Hepatocyte (in vitro differentiated cells): ENCODE data around the gene MID1. TPM values are rescaled to one million over a fixed set of nuclear protein-coding genes. Genes with fewer than 3 reads are reported as not detected.

Source experiments
- DNase-seq: peaks from one replicate; pipeline ENCODE4 v3.0.0-alpha.2; 2016; ENCODE audit warnings: low spot score
- H2AFZ ChIP-seq: fragments of 200-600 bp; sonication (generic); 2 replicates; pipeline ENCODE4 v1.6.0; 2016; ENCODE audit warnings: antibody characterized with exemption, mild to moderate bottlenecking
- H3K27ac ChIP-seq: fragments of 200-600 bp; sonication (generic); 2 replicates; pipeline ENCODE4 v1.5.1; 2016; ENCODE audit warnings: mild to moderate bottlenecking
- H3K27me3 ChIP-seq: fragments of 200-600 bp; sonication (generic); 2 replicates; pipeline ENCODE4 v1.6.1; 2016
- H3K36me3 ChIP-seq: fragments of 200-600 bp; sonication (generic); replicated peaks from 2 replicates; pipeline ENCODE4 v1.5.1; 2016; ENCODE audit warnings: low read depth; ENCODE audit not compliant: insufficient read depth
- H3K4me1 ChIP-seq: fragments of 200-600 bp; sonication (generic); 2 replicates; pipeline ENCODE4 v1.5.1; 2016; ENCODE audit warnings: mild to moderate bottlenecking, moderate library complexity; ENCODE audit not compliant: insufficient read depth
- H3K4me2 ChIP-seq: fragments of 200-600 bp; sonication (generic); 2 replicates; pipeline ENCODE4 v1.6.0; 2016
- H3K4me3 ChIP-seq: fragments of 200-600 bp; sonication (generic); 2 replicates; pipeline ENCODE4 v1.5.1; 2016; ENCODE audit warnings: mild to moderate bottlenecking
- H3K79me2 ChIP-seq: fragments of 200-600 bp; sonication (generic); 2 replicates; pipeline ENCODE4 v1.6.0; 2017; ENCODE audit warnings: mild to moderate bottlenecking
- H3K9me2 ChIP-seq: fragments of 200-600 bp; sonication (generic); replicated peaks from 2 replicates; pipeline ENCODE4 v1.6.0; 2017; ENCODE audit warnings: mild to moderate bottlenecking; ENCODE audit not compliant: insufficient read depth
- H3K9me3 ChIP-seq: fragments of 200-600 bp; sonication (generic); 2 replicates; pipeline ENCODE4 v1.5.1; 2016; ENCODE audit warnings: low read depth, mild to moderate bottlenecking
- H4K20me1 ChIP-seq: fragments of 200-600 bp; sonication (generic); 2 replicates; pipeline ENCODE4 v1.6.0; 2016; ENCODE audit warnings: mild to moderate bottlenecking; ENCODE audit not compliant: insufficient read depth, poor library complexity, severe bottlenecking
- EZH2 ChIP-seq: fragments of 200-600 bp; sonication (generic); IDR thresholded peaks from 2 replicates; pipeline ENCODE4 v1.6.1; 2016; ENCODE audit warnings: antibody characterized with exemption, mild to moderate bottlenecking, borderline replicate concordance
- EZH2phosphoT487 ChIP-seq: fragments of 200-600 bp; sonication (generic); IDR thresholded peaks from one replicate; pipeline ENCODE4 v1.6.1; 2018; ENCODE audit warnings: antibody characterized with exemption, mild to moderate bottlenecking, low read depth, moderate library complexity; ENCODE audit not compliant: unreplicated experiment, severe bottlenecking
- WGBS: methylation state at CpG from one replicate; pipeline ENCODE4 v1.1.6; 2016; ENCODE audit warnings: low lambda C conversion rate; ENCODE audit errors: missing lambda C conversion rate; 5-methylcytosine and 5-hydroxymethylcytosine counted together
- polyA plus RNA-seq: library from polyadenylated mRNA; unstranded; fragments of >200 nt; fragmentation: Nextera tagmentation; extraction: Ambion mirVana; gene quantifications from 2 replicates; pipeline ENCODE4 v1.2.1, GENCODE V29; 2016
- total RNA-seq: library from RNA; depleted of rRNA; stranded (reverse); fragments of >200 nt; gene quantifications from 2 replicates; pipeline ENCODE4 v1.2.3, GENCODE V29; 2014
- TF ChIP-seq, protein P1 (sequence below): fragments of 200-600 bp; sonication (generic); IDR thresholded peaks from 2 replicates; pipeline ENCODE4 v1.5.1; 2016; ENCODE audit warnings: antibody characterized with exemption, mild to moderate bottlenecking; ENCODE audit not compliant: poor library complexity

Gene MID1
- total and polyA plus RNA-seq, 2 experiments from 2014 or later: 21.1 to 21.3 TPM

DNA sequence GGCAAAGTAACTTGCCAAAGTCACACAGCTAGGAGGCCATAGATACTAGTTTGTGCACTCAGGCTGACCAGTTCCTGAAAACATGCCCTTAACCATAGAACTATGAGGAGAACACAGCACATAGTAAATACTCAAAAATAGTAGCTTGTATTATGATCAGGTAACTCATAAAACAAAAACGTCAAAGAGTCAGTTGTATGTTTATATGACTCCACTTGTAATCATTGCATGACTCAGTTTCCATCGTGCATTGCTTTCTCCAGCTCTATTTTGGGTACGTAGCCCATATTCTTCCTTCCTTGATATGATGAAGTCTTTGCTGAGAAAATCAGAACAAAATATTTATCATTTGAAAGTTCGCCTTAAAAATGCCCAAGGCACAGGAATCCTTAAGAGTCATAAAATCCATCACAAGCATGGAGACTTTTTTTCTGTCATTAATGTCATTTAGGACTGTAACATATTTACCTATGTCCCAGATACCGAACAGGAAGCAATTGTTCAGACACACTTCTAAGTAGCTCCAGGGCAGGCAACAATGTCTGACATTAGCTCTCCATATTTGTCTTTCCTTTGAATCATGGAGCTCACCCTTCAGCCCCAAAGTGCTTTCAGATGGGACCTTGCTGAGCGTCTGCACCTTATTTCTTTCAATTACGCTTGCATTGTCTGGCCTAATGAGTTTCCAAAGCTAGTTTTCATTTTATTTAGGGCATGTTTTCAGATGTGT, 11.2 kb upstream of the MID1 start:
- Histone ChIP-seq H2AFZ (no peak overlapping the region), H3K27me3 (no peaks in the 10 kb centered on the region), H3K9me2 (no peaks in the 10 kb centered on the region), H3K9me3 (no peaks in the 10 kb centered on the region), H3K79me2 (no peaks in the 10 kb centered on the region), H3K27ac (no peak overlapping the region), H3K4me1 (no peaks in the 10 kb centered on the region), H3K4me3 (no peak overlapping the region), H3K36me3 (no peaks in the 10 kb centered on the region), H4K20me1 (no peaks in the 10 kb centered on the region), H3K4me2 (no peak overlapping the region)
- TF ChIP-seq, protein P1, sequence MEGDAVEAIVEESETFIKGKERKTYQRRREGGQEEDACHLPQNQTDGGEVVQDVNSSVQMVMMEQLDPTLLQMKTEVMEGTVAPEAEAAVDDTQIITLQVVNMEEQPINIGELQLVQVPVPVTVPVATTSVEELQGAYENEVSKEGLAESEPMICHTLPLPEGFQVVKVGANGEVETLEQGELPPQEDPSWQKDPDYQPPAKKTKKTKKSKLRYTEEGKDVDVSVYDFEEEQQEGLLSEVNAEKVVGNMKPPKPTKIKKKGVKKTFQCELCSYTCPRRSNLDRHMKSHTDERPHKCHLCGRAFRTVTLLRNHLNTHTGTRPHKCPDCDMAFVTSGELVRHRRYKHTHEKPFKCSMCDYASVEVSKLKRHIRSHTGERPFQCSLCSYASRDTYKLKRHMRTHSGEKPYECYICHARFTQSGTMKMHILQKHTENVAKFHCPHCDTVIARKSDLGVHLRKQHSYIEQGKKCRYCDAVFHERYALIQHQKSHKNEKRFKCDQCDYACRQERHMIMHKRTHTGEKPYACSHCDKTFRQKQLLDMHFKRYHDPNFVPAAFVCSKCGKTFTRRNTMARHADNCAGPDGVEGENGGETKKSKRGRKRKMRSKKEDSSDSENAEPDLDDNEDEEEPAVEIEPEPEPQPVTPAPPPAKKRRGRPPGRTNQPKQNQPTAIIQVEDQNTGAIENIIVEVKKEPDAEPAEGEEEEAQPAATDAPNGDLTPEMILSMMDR: no peak
- TF ChIP-seq EZH2 (no peak), EZH2phosphoT487 (no peak)
- DNase-seq: no peak
- WGBS: 66% methylated on average over 7 of the region's 7 CpGs

DNA sequence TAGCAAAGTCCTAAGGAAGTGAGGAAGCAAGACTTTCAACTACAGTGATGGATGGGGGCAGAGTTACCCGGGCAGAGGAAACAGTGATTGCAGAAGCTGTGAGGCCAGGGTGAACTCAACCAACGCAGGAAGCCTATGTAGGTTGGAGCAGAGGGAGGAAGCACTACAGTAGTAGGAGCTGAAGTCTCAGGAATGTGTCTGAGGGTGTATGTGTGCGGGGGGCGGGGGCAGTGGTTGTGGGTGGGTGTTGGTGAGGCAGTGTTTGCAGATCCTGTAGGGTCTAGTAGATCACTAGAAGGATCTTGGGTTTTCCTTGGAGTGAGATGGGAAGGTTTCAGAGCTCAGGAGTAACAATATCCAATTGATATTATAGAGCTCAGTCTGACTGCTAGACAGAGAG, 9.9 kb upstream of the MID1 start:
- H3K79me2 ChIP-seq: no peaks in the 10 kb centered on the region
- no peak overlapping the region for H2AFZ ChIP-seq
- no peaks in the 10 kb centered on the region for H3K36me3 ChIP-seq
- no peaks in the 10 kb centered on the region for H3K9me3 ChIP-seq
- TF ChIP-seq EZH2 (no peak), EZH2phosphoT487 (no peak)
- TF ChIP-seq, protein P1: no peak
- no peaks in the 10 kb centered on the region for H4K20me1 ChIP-seq
- 65% methylated on average over 4 of the region's 4 CpGs for WGBS
- H3K27me3 ChIP-seq: no peaks in the 10 kb centered on the region
- no peaks in the 10 kb centered on the region for H3K9me2 ChIP-seq
- H3K4me3 ChIP-seq: no peak overlapping the region
- no peak for DNase-seq
- H3K27ac ChIP-seq: no peak overlapping the region
- no peak overlapping the region for H3K4me2 ChIP-seq
- no peaks in the 10 kb centered on the region for H3K4me1 ChIP-seq

DNA sequence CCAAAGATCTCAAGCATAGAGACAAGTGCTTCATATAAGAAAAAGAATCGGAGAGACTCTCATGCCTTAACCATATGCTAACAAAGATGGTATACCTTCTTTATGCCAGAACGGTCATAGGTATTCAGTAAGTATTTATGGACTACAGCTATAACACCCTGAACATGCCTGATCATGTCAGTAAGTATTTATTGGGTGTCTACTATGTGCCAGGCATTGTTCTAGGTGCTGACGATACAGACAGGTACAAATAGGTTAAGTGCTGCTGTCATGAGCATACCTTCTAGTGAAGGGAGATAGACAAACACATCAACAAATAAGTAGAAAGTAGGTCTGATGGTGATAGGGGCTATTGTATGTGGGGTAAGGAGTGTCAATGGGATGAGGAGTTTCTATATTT, 9.5 kb upstream of the MID1 start:
- H3K4me1 ChIP-seq: no peaks in the 10 kb centered on the region
- 82% methylated on average over 3 of the region's 3 CpGs for WGBS
- no peak overlapping the region for H3K27ac ChIP-seq
- no peaks in the 10 kb centered on the region for H4K20me1 ChIP-seq
- H3K36me3 ChIP-seq: no peaks in the 10 kb centered on the region
- H3K9me2 ChIP-seq: no peaks in the 10 kb centered on the region
- TF ChIP-seq, protein P1: no peak
- TF ChIP-seq EZH2 (no peak), EZH2phosphoT487 (no peak)
- no peak overlapping the region for H3K4me2 ChIP-seq
- H3K9me3 ChIP-seq: no peaks in the 10 kb centered on the region
- H3K4me3 ChIP-seq: no peak overlapping the region
- no peak for DNase-seq
- H2AFZ ChIP-seq: no peak overlapping the region
- no peaks in the 10 kb centered on the region for H3K27me3 ChIP-seq
- H3K79me2 ChIP-seq: no peaks in the 10 kb centered on the region
